Rectal smooth muscle tissue (tissue), 1 donor: ENCODE results near the gene EFNA4.

Source experiments
- H3K27ac ChIP-seq: one replicate; pipeline ENCODE4 v1.7.0; 2013; ENCODE audit warnings: low read depth, low read length, inconsistent platforms
- H3K27me3 ChIP-seq: one replicate; pipeline ENCODE4 v1.7.0; 2013; ENCODE audit warnings: low read length; ENCODE audit not compliant: control insufficient read depth, insufficient read depth
- H3K36me3 ChIP-seq: one replicate; pipeline ENCODE4 v1.7.0; 2013; ENCODE audit warnings: low read length; ENCODE audit not compliant: control insufficient read depth, insufficient read depth
- H3K4me1 ChIP-seq: one replicate; pipeline ENCODE4 v1.7.0; 2013; ENCODE audit warnings: low read length; ENCODE audit not compliant: control insufficient read depth, insufficient read depth
- H3K4me3 ChIP-seq: one replicate; pipeline ENCODE4 v1.7.0; 2013; ENCODE audit warnings: low read length
- H3K9ac ChIP-seq: one replicate; pipeline ENCODE4 v1.7.0; 2013; ENCODE audit warnings: low read length

EFNA4 gene

GRCh38 chr1:155037851-155038441 lies 25.6 kb upstream of the EFNA4 start:
- Histone ChIP-seq H3K36me3 (no peaks in the 10 kb centered on the region), H3K4me1 (no peaks in the 10 kb centered on the region), H3K9ac (no peak overlapping the region), H3K27ac (no peak overlapping the region), H3K4me3 (no peak overlapping the region), H3K27me3 (no peaks in the 10 kb centered on the region)

- no peaks in the 10 kb centered on the region for H3K27me3 ChIP-seq
- H3K9ac ChIP-seq = no peak overlapping the region
- no peaks in the 10 kb centered on the region for H3K36me3 ChIP-seq
- H3K4me1 ChIP-seq = no peaks in the 10 kb centered on the region
- no peak overlapping the region for H3K27ac ChIP-seq
- no peak overlapping the region for H3K4me3 ChIP-seq
These were observed 24.8 kb upstream of the EFNA4 start for GRCh38 chr1:155038602-155039307.

GRCh38 chr1:155039308-155039669 lies 24.3 kb upstream of the EFNA4 start:
- Histone ChIP-seq H3K4me3 (no peak overlapping the region), H3K36me3 (no peaks in the 10 kb centered on the region), H3K9ac (no peak overlapping the region), H3K27ac (no peak overlapping the region), H3K4me1 (no peaks in the 10 kb centered on the region), H3K27me3 (no peaks in the 10 kb centered on the region)

GRCh38 chr1:155040358-155041093 lies 23.0 kb upstream of the EFNA4 start:
- no peak overlapping the region for H3K27ac ChIP-seq
- no peaks in the 10 kb centered on the region for H3K36me3 ChIP-seq
- no peak overlapping the region for H3K4me3 ChIP-seq
- H3K4me1 ChIP-seq = no peaks in the 10 kb centered on the region
- no peaks in the 10 kb centered on the region for H3K27me3 ChIP-seq
- no peak overlapping the region for H3K9ac ChIP-seq

GRCh38 chr1:155042789-155043188 lies 20.8 kb upstream of the EFNA4 start:
- Histone ChIP-seq H3K9ac (no peak overlapping the region), H3K4me1 (no peaks in the 10 kb centered on the region), H3K36me3 (no peaks in the 10 kb centered on the region)

GRCh38 chr1:155043301-155043702 lies 20.2 kb upstream of the EFNA4 start:
- Histone ChIP-seq H3K4me3 (no peak overlapping the region), H3K4me1 (no peaks in the 10 kb centered on the region), H3K9ac (no peak overlapping the region), H3K27me3 (no peaks in the 10 kb centered on the region), H3K36me3 (no peaks in the 10 kb centered on the region), H3K27ac (no peak overlapping the region)

More at GRCh38 chr1:155042789-155043188, 20.8 kb upstream of the EFNA4 start:
- Histone ChIP-seq H3K27ac (no peak overlapping the region), H3K27me3 (no peaks in the 10 kb centered on the region), H3K4me3 (no peak overlapping the region)

GRCh38 chr1:155043793-155044192 lies 19.7 kb upstream of the EFNA4 start:
- no peaks in the 10 kb centered on the region for H3K4me1 ChIP-seq
- H3K4me3 ChIP-seq = no peak overlapping the region
- H3K36me3 ChIP-seq = no peaks in the 10 kb centered on the region
- no peaks in the 10 kb centered on the region for H3K27me3 ChIP-seq
- H3K9ac ChIP-seq = no peak overlapping the region
- H3K27ac ChIP-seq = no peak overlapping the region

- H3K36me3 ChIP-seq = no peaks in the 10 kb centered on the region
- H3K9ac ChIP-seq = no peak overlapping the region
- H3K27ac ChIP-seq = no peak overlapping the region
- no peaks in the 10 kb centered on the region for H3K4me1 ChIP-seq
- no peaks in the 10 kb centered on the region for H3K27me3 ChIP-seq
- H3K4me3 ChIP-seq = no peak overlapping the region
These were observed 19.2 kb upstream of the EFNA4 start for GRCh38 chr1:155044365-155044764.

- Histone ChIP-seq H3K4me1 (peaks cover 4% of the 10 kb centered on the region), H3K27me3 (no peaks in the 10 kb centered on the region), H3K4me3 (no peak overlapping the region), H3K36me3 (no peaks in the 10 kb centered on the region), H3K27ac (no peak overlapping the region), H3K9ac (no peak overlapping the region)
These were observed 18.5 kb upstream of the EFNA4 start for GRCh38 chr1:155044812-155045657.

- no peaks in the 10 kb centered on the region for H3K36me3 ChIP-seq
- no peak overlapping the region for H3K27ac ChIP-seq
- H3K4me1 ChIP-seq = peaks cover 4% of the 10 kb centered on the region
- no peak overlapping the region for H3K4me3 ChIP-seq
- H3K27me3 ChIP-seq = no peaks in the 10 kb centered on the region
- no peak overlapping the region for H3K9ac ChIP-seq
These were observed 14.8 kb upstream of the EFNA4 start for GRCh38 chr1:155048449-155049334.

- peaks cover 4% of the 10 kb centered on the region for H3K4me1 ChIP-seq
- H3K4me3 ChIP-seq = peak overlapping the region; percentile 89
These were observed 13.6 kb upstream of the EFNA4 start for GRCh38 chr1:155049651-155050559.

More at GRCh38 chr1:155049651-155050559, 13.6 kb upstream of the EFNA4 start:
- Histone ChIP-seq H3K27me3 (no peaks in the 10 kb centered on the region), H3K9ac (no peak overlapping the region), H3K36me3 (peaks cover 3% of the 10 kb centered on the region), H3K27ac (peak overlapping the region; percentile 81)
